SW 1271 (cell line): Measurements from ENCODE around the gene PDE6H.
A peak's percentile ranks its signal among the peaks of the same experiment; 100 is the strongest.

Experiments
- DNase-seq, 2 experiments: peaks; one replicate each; lab custom pipeline; 2025; lab: John Stamatoyannopoulos, UW

Gene PDE6H

GRCh38 chr12:14951851-14952250, 21.0 kb upstream of the PDE6H start:
- DNase-seq, result no peak

- peak; percentile 56 to 89 for DNase-seq
These were observed 20.4 kb upstream of the PDE6H start for GRCh38 chr12:14952299-14952921.

GRCh38 chr12:14953752-14954151, 19.1 kb upstream of the PDE6H start:
- DNase-seq, result no peak

GRCh38 chr12:14954269-14954668, 18.6 kb upstream of the PDE6H start:
- no peak for DNase-seq

- no peak for DNase-seq
These were observed 16.6 kb upstream of the PDE6H start for GRCh38 chr12:14956024-14956891.

GRCh38 chr12:14956905-14957304, 15.9 kb upstream of the PDE6H start:
- no peak for DNase-seq

- no peak for DNase-seq
These were observed 15.2 kb upstream of the PDE6H start for GRCh38 chr12:14957551-14958168.

- no peak for DNase-seq
These were observed 14.3 kb upstream of the PDE6H start for GRCh38 chr12:14958361-14959125.

- no peak for DNase-seq
These were observed 13.8 kb upstream of the PDE6H start for GRCh38 chr12:14959126-14959440.

- DNase-seq, result no peak
These were observed 13.4 kb upstream of the PDE6H start for GRCh38 chr12:14959463-14959862.

GRCh38 chr12:14959916-14960496, 12.8 kb upstream of the PDE6H start:
- DNase-seq, result no peak

GRCh38 chr12:14960548-14961465, 12.0 kb upstream of the PDE6H start:
- DNase-seq, result peak in 1 of 2 experiments; percentile 22

GRCh38 chr12:14961466-14962152, 11.2 kb upstream of the PDE6H start, which contains the start of gene ARHGDIB:
TSS of gene ARHGDIB (minus strand) at chr12:14961601. CDS start at chr12:14950712, 10,889 bp downstream.
- no peak for DNase-seq

- DNase-seq, result no peak
These were observed 10.7 kb upstream of the PDE6H start for GRCh38 chr12:14962153-14962539.

GRCh38 chr12:14962797-14963196, 10.0 kb upstream of the PDE6H start:
- no peak for DNase-seq

- no peak for DNase-seq
These were observed 9.3 kb upstream of the PDE6H start for GRCh38 chr12:14963520-14963919.

- no peak for DNase-seq
These were observed 8.4 kb upstream of the PDE6H start for GRCh38 chr12:14964406-14964805.

GRCh38 chr12:14965221-14965620, 7.6 kb upstream of the PDE6H start:
- DNase-seq, result no peak

- no peak for DNase-seq
These were observed 4.4 kb upstream of the PDE6H start for GRCh38 chr12:14968478-14968877.

GRCh38 chr12:14970473-14970872, 2.4 kb upstream of the PDE6H start:
- DNase-seq, result no peak
